SH-SY5Y (cell line): Measurements from ENCODE around the gene TCF12.

Source experiments
- GATA2 ChIP-seq: IDR thresholded peaks from 2 replicates; pipeline ENCODE4 v1.6.1; 2011; ENCODE audit warnings: mild to moderate bottlenecking, low read depth, low read length
- GATA3 ChIP-seq: IDR thresholded peaks from 2 replicates; pipeline ENCODE4 v1.6.1; 2011; ENCODE audit warnings: low read depth, mild to moderate bottlenecking, low read length, moderate library complexity

GRCh38 chr15:57079931-57080620 lies 161.6 kb downstream of the TCF12 start:
- TF ChIP-seq GATA3, result no peak
- no peak for TF ChIP-seq GATA2
